PC-3 (cell line): ENCODE data around the gene CEND1. TPM values are rescaled to one million over a fixed set of nuclear protein-coding genes. Genes with fewer than 3 reads are reported as not detected.

ENCODE experiments used
- ATAC-seq: fragments of 200-7000 bp; cut with Tn5 transposase; 2 replicates; pipeline ENCODE4 v1.9.1; 2020; ENCODE audit warnings: mild to moderate bottlenecking, moderate library complexity
- BruUV-seq: library from RNA; stranded (reverse); fragments of 400-500 nt; replicated peaks from 2 replicates; lab custom pipeline; 2021; lab: Mats Ljungman, UMichigan
- CTCF ChIA-PET: fragments of 300-600 bp; sonication (Branson Sonifier 250); formaldehyde crosslinking; loops from one replicate; lab custom pipeline; 2022; ENCODE audit warnings: antibody characterized with exemption; lab: Charles Lee
- POLR2A ChIA-PET: fragments of 300-600 bp; sonication (Branson Sonifier 250); formaldehyde crosslinking; loops from one replicate; lab custom pipeline; 2022; ENCODE audit warnings: antibody characterized with exemption; ENCODE audit not compliant: unreplicated experiment; lab: Charles Lee
- DNase-seq: peaks from one replicate; pipeline ENCODE4 v3.0.0-alpha.2; 2015
- H2AFZ ChIP-seq: fragments of 300-600 bp; sonication (generic); 2 replicates; pipeline ENCODE4 v1.6.0; 2016; ENCODE audit warnings: antibody characterized with exemption, low read length
- H3F3A ChIP-seq: fragments of 300-600 bp; sonication (generic); one replicate; pipeline ENCODE4 v1.6.0; 2017; ENCODE audit warnings: antibody characterized with exemption, low read length, control low read depth, mild to moderate bottlenecking; ENCODE audit not compliant: unreplicated experiment
- H3K27ac ChIP-seq: fragments of 300-600 bp; sonication (generic); 2 replicates; pipeline ENCODE4 v1.5.1; 2016; ENCODE audit warnings: mild to moderate bottlenecking, low read length
- H3K27me3 ChIP-seq: fragments of 300-600 bp; sonication (generic); 2 replicates; pipeline ENCODE4 v1.6.1; 2016; ENCODE audit warnings: low read length, mixed read lengths
- H3K36me3 ChIP-seq: fragments of 300-600 bp; sonication (generic); 2 replicates; pipeline ENCODE4 v1.6.1; 2016; ENCODE audit warnings: low read depth, mixed run types, low read length, mixed read lengths
- H3K4me1 ChIP-seq: fragments of 300-600 bp; sonication (generic); 2 replicates; pipeline ENCODE4 v1.5.1; 2016; ENCODE audit warnings: low read length; ENCODE audit not compliant: insufficient read depth
- H3K4me2 ChIP-seq: fragments of 300-600 bp; sonication (generic); 2 replicates; pipeline ENCODE4 v1.6.0; 2016; ENCODE audit warnings: low read length
- H3K4me3 ChIP-seq: fragments of 300-600 bp; sonication (generic); 2 replicates; pipeline ENCODE4 v1.5.1; 2016; ENCODE audit warnings: mild to moderate bottlenecking, low read length, mixed read lengths
- H3K79me2 ChIP-seq: fragments of 300-600 bp; sonication (generic); 2 replicates; pipeline ENCODE4 v1.6.1; 2017; ENCODE audit warnings: low read length, mixed read lengths
- H3K9ac ChIP-seq: fragments of 300-600 bp; sonication (generic); 2 replicates; pipeline ENCODE4 v1.6.0; 2016; ENCODE audit warnings: mild to moderate bottlenecking, low read length
- H3K9me2 ChIP-seq: fragments of 300-600 bp; sonication (generic); replicated peaks from 2 replicates; pipeline ENCODE4 v1.6.1; 2016; ENCODE audit warnings: mixed run types, low read length, mixed read lengths
- H3K9me3 ChIP-seq: fragments of 300-600 bp; sonication (generic); 2 replicates; pipeline ENCODE4 v1.6.1; 2016; ENCODE audit warnings: low read length, mixed read lengths
- H4K20me1 ChIP-seq: fragments of 300-600 bp; sonication (generic); 2 replicates; pipeline ENCODE4 v1.6.1; 2016; ENCODE audit warnings: low read length, mixed read lengths
- CTCF ChIP-seq: fragments of 300-600 bp; sonication (generic); conservative IDR thresholded peaks from 2 replicates; pipeline ENCODE4 v1.5.1; 2017; ENCODE audit warnings: antibody characterized with exemption, low read depth, mild to moderate bottlenecking, low read length
- EZH2 ChIP-seq: fragments of 300-600 bp; sonication (generic); IDR thresholded peaks from one replicate; pipeline ENCODE4 v1.6.1; 2017; ENCODE audit warnings: antibody characterized with exemption, mild to moderate bottlenecking, low read length; ENCODE audit not compliant: unreplicated experiment
- EZH2phosphoT487 ChIP-seq: fragments of 300-600 bp; sonication (generic); IDR thresholded peaks from 2 replicates; pipeline ENCODE4 v1.6.1; 2018; ENCODE audit warnings: mild to moderate bottlenecking, antibody characterized with exemption, low read length, borderline replicate concordance
- intact Hi-C: fragments of 100-400 bp; cut with micrococcal nuclease; formaldehyde crosslinking; loops from 2 replicates; pipeline ENCODE4 v1.9.0; 2023
- total RNA-seq: library from RNA; depleted of rRNA; stranded (reverse); fragments of >200 nt; gene quantifications from 2 replicates; pipeline ENCODE4 v1.2.3, GENCODE V29; 2014

CEND1 gene
- total RNA-seq, 1 experiment from 2014 or later = not detected

- TF ChIP-seq EZH2phosphoT487 (no peak), CTCF (no peak), EZH2 (no peak)
- ATAC-seq (no peak; the same call in 1 of the 2 replicates), DNase-seq (no peak)
- Histone ChIP-seq H3K4me2 (peak overlapping the region; percentile 99), H3K9me3 (no peaks in the 10 kb centered on the region), H3K9me2 (no peaks in the 10 kb centered on the region), H3K79me2 (peaks cover 50% of the 10 kb centered on the region), H4K20me1 (peaks cover 32% of the 10 kb centered on the region), H3K27ac (peak overlapping the region; percentile 93), H2AFZ (peak overlapping the region; percentile 88), H3K27me3 (no peaks in the 10 kb centered on the region), H3K36me3 (peaks cover 31% of the 10 kb centered on the region), H3K4me1 (peaks cover 28% of the 10 kb centered on the region), H3K9ac (peak overlapping the region; percentile 95), H3K4me3 (peak overlapping the region; percentile 93), H3F3A (no peaks in the 10 kb centered on the region)
- TSS peak; percentile 83 for BruUV-seq
- POLR2A ChIA-PET = interaction anchor here (0.7 kb wide), 1 partner anchor 195 kb away, joined by 3 read pairs; no protein-coding TSS in a partner anchor
- CTCF ChIA-PET = interaction anchor here (1.1 kb wide), 1 partner anchor 26 kb away, joined by 3 read pairs; no protein-coding TSS in a partner anchor
- intact Hi-C loops = no loop called here
Observed at GRCh38 chr11:808427-809286, 18.8 kb upstream of the CEND1 start.

- peak overlapping the region; percentile 69 for H3K9ac ChIP-seq
Observed at GRCh38 chr11:804599-804964, 14.7 kb upstream of the CEND1 start.

More at GRCh38 chr11:804599-804964, 14.7 kb upstream of the CEND1 start:
- no peaks in the 10 kb centered on the region for H3K36me3 ChIP-seq
- no peak overlapping the region for H3K27ac ChIP-seq
- ChIA-PET CTCF (no interaction called here), POLR2A (no interaction called here)
- H3K4me2 ChIP-seq = peak overlapping the region; percentile 98
- DNase-seq (no peak), ATAC-seq (no peak)
- no peaks in the 10 kb centered on the region for H3K9me3 ChIP-seq
- peaks cover 15% of the 10 kb centered on the region for H3K4me1 ChIP-seq
- no peaks in the 10 kb centered on the region for H3K9me2 ChIP-seq
- H3K27me3 ChIP-seq = no peaks in the 10 kb centered on the region
- intact Hi-C loops = no loop called here
- BruUV-seq = no TSS peak
- H3F3A ChIP-seq = no peaks in the 10 kb centered on the region
- H3K4me3 ChIP-seq = peak overlapping the region; percentile 70
- H3K79me2 ChIP-seq = peaks cover 18% of the 10 kb centered on the region
- H4K20me1 ChIP-seq = no peaks in the 10 kb centered on the region
- H2AFZ ChIP-seq = peak overlapping the region; percentile 67
- TF ChIP-seq EZH2 (no peak), CTCF (no peak), EZH2phosphoT487 (no peak)
